H1 (cell line): ENCODE measurements around the gene C2orf76. TPM values are rescaled to one million over a fixed set of nuclear protein-coding genes. Genes with fewer than 3 reads are reported as not detected.

Experiments used
- CTCF ChIA-PET: fragments of 300-600 bp; sonication (Branson Sonifier 250); formaldehyde crosslinking; loops from one replicate; lab custom pipeline; 2021; ENCODE audit not compliant: partially characterized antibody; lab: Charles Lee
- POLR2A ChIA-PET: fragments of 300-600 bp; sonication (Branson Sonifier 250); formaldehyde crosslinking; loops from one replicate; lab custom pipeline; 2021; ENCODE audit warnings: inconsistent platforms; ENCODE audit not compliant: partially characterized antibody; lab: Charles Lee
- DNase-seq, 2 experiments: peaks; one replicate each; pipeline versions ENCODE4 v3.0.0 to v3.0.0-alpha.2; 2010 to 2022; ENCODE audit warnings: low spot score in 2 of 2, low read depth in 1 of 2, mixed read lengths in 1 of 2
- FAIRE-seq: peaks from 2 replicates; lab custom pipeline; 2011; peaks lifted over from hg19 to GRCh38; lab: Jason Lieb, UNC
- H2AFZ ChIP-seq: 2 replicates; pipeline ENCODE4 v1.8.1; 2012; ENCODE audit warnings: low read length, inconsistent platforms
- H2AK5ac ChIP-seq: 2 replicates; pipeline ENCODE4 v1.6.1; 2013; ENCODE audit warnings: low read depth, low read length
- H2BK120ac ChIP-seq: replicated peaks from 2 replicates; pipeline ENCODE3; 2013; ENCODE audit warnings: low read depth, low read length, inconsistent platforms
- H2BK12ac ChIP-seq: 2 replicates; pipeline ENCODE4 v1.6.1; 2013; ENCODE audit warnings: low read depth, low read length
- H2BK15ac ChIP-seq: 2 replicates; pipeline ENCODE4 v1.6.1; 2013; ENCODE audit warnings: low read length
- H2BK20ac ChIP-seq: 2 replicates; pipeline ENCODE4 v1.6.1; 2013; ENCODE audit warnings: low read length
- H2BK5ac ChIP-seq: 2 replicates; pipeline ENCODE4 v1.6.1; 2013; ENCODE audit warnings: low read depth, low read length
- H3K14ac ChIP-seq: 2 replicates; pipeline ENCODE4 v1.6.1; 2013; ENCODE audit warnings: inconsistent platforms; ENCODE audit not compliant: insufficient read length
- H3K18ac ChIP-seq: 2 replicates; pipeline ENCODE4 v1.6.1; 2013; ENCODE audit warnings: low read length; ENCODE audit errors: extremely low read depth
- H3K23ac ChIP-seq: 2 replicates; pipeline ENCODE4 v1.6.1; 2013; ENCODE audit warnings: inconsistent platforms; ENCODE audit not compliant: insufficient read length
- H3K23me2 ChIP-seq: 2 replicates; pipeline ENCODE4 v1.6.1; 2013; ENCODE audit warnings: low read depth, low read length
- H3K27ac ChIP-seq: 2 replicates; pipeline ENCODE4 v1.6.1; 2011; ENCODE audit warnings: low read depth, low read length, inconsistent platforms
- H3K27me3 ChIP-seq, 4 experiments: replicated peaks in 1 of 4; 1 replicate in 1 of 4; 2 replicates in 3 of 4; pipeline versions ENCODE4 v1.6.1 to v1.8.1; 2011 to 2013; ENCODE audit warnings: low read length in 3 of 4, mild to moderate bottlenecking in 3 of 4, inconsistent platforms in 2 of 4, mixed read lengths in 2 of 4, moderate library complexity in 1 of 4; ENCODE audit not compliant: control insufficient read depth in 3 of 4, insufficient read depth in 3 of 4; ENCODE audit errors: extremely low read depth in 1 of 4
- H3K36me3 ChIP-seq, 4 experiments: 2 replicates each; pipeline versions ENCODE4 v1.6.1 to v1.8.1; 2011 to 2013; ENCODE audit warnings: mild to moderate bottlenecking in 4 of 4, low read length in 3 of 4, moderate library complexity in 2 of 4, control low read depth in 1 of 4, inconsistent platforms in 1 of 4; ENCODE audit not compliant: insufficient read depth in 4 of 4, control insufficient read depth in 2 of 4
- H3K4ac ChIP-seq: replicated peaks from 2 replicates; pipeline ENCODE3; 2013; ENCODE audit warnings: low read length, low read depth, mixed read lengths, inconsistent platforms; ENCODE audit not compliant: insufficient read length
- H3K4me1 ChIP-seq, 4 experiments: replicated peaks in 1 of 4; 1 replicate in 1 of 4; 2 replicates in 3 of 4; pipeline versions ENCODE4 v1.6.1 to v1.8.1; 2011 to 2013; ENCODE audit warnings: low read length in 3 of 4, inconsistent platforms in 2 of 4, mixed read lengths in 1 of 4; ENCODE audit not compliant: insufficient read depth in 4 of 4, control insufficient read depth in 3 of 4
- H3K4me2 ChIP-seq, 2 experiments: 2 replicates each; pipeline versions ENCODE4 v1.6.1 to v1.8.1; 2011 to 2013; ENCODE audit warnings: low read depth in 2 of 2, low read length in 2 of 2, control low read depth in 1 of 2, inconsistent platforms in 1 of 2, mild to moderate bottlenecking in 1 of 2; ENCODE audit not compliant: insufficient read depth in 1 of 2
- H3K4me3 ChIP-seq, 4 experiments: fragments of 200-600, 300-600 bp in 1 of 4; sonication (generic), shearing (Covaris generic), sonication (Bioruptor Twin) in 1 of 4; 2 replicates each; pipeline versions ENCODE4 v1.5.1 to v1.8.1; 2011 to 2016; ENCODE audit warnings: low read length in 4 of 4, low read depth in 3 of 4, control low read depth in 2 of 4, inconsistent platforms in 2 of 4, mild to moderate bottlenecking in 2 of 4, mixed read lengths in 1 of 4, moderate library complexity in 1 of 4; ENCODE audit not compliant: insufficient read depth in 2 of 4; ENCODE audit errors: extremely low read depth in 1 of 4
- H3K56ac ChIP-seq: replicated peaks from 2 replicates; pipeline ENCODE3; 2013; ENCODE audit warnings: low read depth, mild to moderate bottlenecking, mixed read lengths, low read length, inconsistent platforms; ENCODE audit not compliant: insufficient read length
- H3K79me1 ChIP-seq: 2 replicates; pipeline ENCODE4 v1.6.1; 2013; ENCODE audit warnings: low read depth, low read length, control low read depth
- H3K79me2 ChIP-seq, 2 experiments: 2 replicates each; pipeline versions ENCODE4 v1.6.1 to v1.8.1; 2012 to 2013; ENCODE audit warnings: low read length in 2 of 2, mild to moderate bottlenecking in 2 of 2, inconsistent platforms in 1 of 2; ENCODE audit not compliant: insufficient read depth in 2 of 2, control insufficient read depth in 1 of 2
- H3K9ac ChIP-seq, 4 experiments: replicated peaks in 1 of 4; 1 replicate in 1 of 4; 2 replicates in 3 of 4; pipeline versions ENCODE4 v1.6.1 to v1.8.1; 2011 to 2013; ENCODE audit warnings: low read depth in 3 of 4, low read length in 3 of 4, control low read depth in 2 of 4, mild to moderate bottlenecking in 2 of 4, moderate library complexity in 2 of 4, inconsistent platforms in 1 of 4; ENCODE audit errors: extremely low read depth in 1 of 4
- H3K9me3 ChIP-seq, 2 experiments: 2 replicates each; pipeline versions ENCODE4 v1.6.1 to v1.8.1; 2012 to 2013; ENCODE audit warnings: mild to moderate bottlenecking in 2 of 2, moderate library complexity in 2 of 2, control low read depth in 1 of 2, inconsistent platforms in 1 of 2, low read depth in 1 of 2, low read length in 1 of 2, mixed read lengths in 1 of 2; ENCODE audit not compliant: insufficient read depth in 2 of 2
- H4K20me1 ChIP-seq, 2 experiments: replicated peaks in 1 of 2; 2 replicates each; pipeline versions ENCODE3 to v1.8.1; 2011 to 2013; ENCODE audit warnings: inconsistent platforms in 2 of 2, low read length in 2 of 2, mild to moderate bottlenecking in 1 of 2; ENCODE audit not compliant: insufficient read depth in 2 of 2, control insufficient read depth in 1 of 2
- H4K5ac ChIP-seq: 2 replicates; pipeline ENCODE4 v1.6.1; 2013; ENCODE audit warnings: low read length, low read depth, mixed read lengths, inconsistent platforms; ENCODE audit not compliant: insufficient read length
- H4K8ac ChIP-seq: 2 replicates; pipeline ENCODE4 v1.8.0; 2013; ENCODE audit warnings: mild to moderate bottlenecking, moderate library complexity, low read length, inconsistent platforms; ENCODE audit not compliant: insufficient read depth; ENCODE audit errors: extremely low read depth
- H4K91ac ChIP-seq: replicated peaks from 2 replicates; pipeline ENCODE3; 2013; ENCODE audit warnings: low read length, mixed read lengths, inconsistent platforms; ENCODE audit not compliant: insufficient read length
- BCL11A ChIP-seq, 2 experiments: IDR thresholded peaks; one replicate each; pipeline ENCODE4 v1.6.1; 2011; ENCODE audit warnings: low read depth in 2 of 2, low read length in 2 of 2, mild to moderate bottlenecking in 2 of 2
- BRCA1 ChIP-seq: IDR thresholded peaks from 2 replicates; pipeline ENCODE4 v1.6.1; 2012; ENCODE audit warnings: low read depth, low read length, improper control_type of control experiment
- EGR1 ChIP-seq: IDR thresholded peaks from 2 replicates; pipeline ENCODE4 v1.6.1; 2011; ENCODE audit warnings: low read depth, low read length, borderline replicate concordance
- GABPA ChIP-seq: IDR thresholded peaks from 2 replicates; pipeline ENCODE4 v1.6.1; 2011; ENCODE audit warnings: mild to moderate bottlenecking, low read length, moderate library complexity, borderline replicate concordance; ENCODE audit not compliant: insufficient read depth
- JUN ChIP-seq: IDR thresholded peaks from 2 replicates; pipeline ENCODE4 v1.6.1; 2011; ENCODE audit warnings: low read depth, mild to moderate bottlenecking, improper control_type of control experiment, low read length
- NRF1 ChIP-seq: IDR thresholded peaks from 2 replicates; pipeline ENCODE4 v1.6.1; 2011; ENCODE audit warnings: mild to moderate bottlenecking, low read depth, low read length, improper control_type of control experiment
- POLR2AphosphoS5 ChIP-seq: IDR thresholded peaks from 2 replicates; pipeline ENCODE4 v1.6.1; 2011; ENCODE audit warnings: low read depth, low read length
- RFX5 ChIP-seq: IDR thresholded peaks from 2 replicates; pipeline ENCODE4 v1.6.1; 2011; ENCODE audit warnings: low read depth, low read length, improper control_type of control experiment, borderline replicate concordance
- SAP30 ChIP-seq: fragments of 300-600 bp; sonication (generic); IDR thresholded peaks from 2 replicates; pipeline ENCODE4 v1.7.1; 2012; ENCODE audit warnings: low read length, moderate library complexity, mild to moderate bottlenecking, inconsistent platforms; ENCODE audit not compliant: insufficient read depth, insufficient replicate concordance
- SP1 ChIP-seq: IDR thresholded peaks from 2 replicates; pipeline ENCODE4 v1.6.1; 2011; ENCODE audit warnings: low read depth, low read length
- SP4 ChIP-seq: IDR thresholded peaks from 2 replicates; pipeline ENCODE4 v1.6.1; 2012; ENCODE audit warnings: low read length, inconsistent platforms
- SRF ChIP-seq: IDR thresholded peaks from 2 replicates; pipeline ENCODE4 v1.6.1; 2011; ENCODE audit warnings: mild to moderate bottlenecking, low read depth, low read length, moderate library complexity
- WGBS, 2 experiments: shearing (Covaris generic) in 1 of 2; methylation state at CpG; one replicate each; pipeline versions ENCODE4 v1.1.6 to v1.1.7; 2013 to 2015; ENCODE audit warnings: low lambda C conversion rate in 2 of 2, mixed read lengths in 2 of 2, inconsistent platforms in 1 of 2, low coverage in 1 of 2, missing lambda C conversion rate in 1 of 2; ENCODE audit not compliant: insufficient replicate concordance in 2 of 2, insufficient coverage in 1 of 2, insufficient read length in 1 of 2; ENCODE audit errors: extremely low coverage in 1 of 2, missing lambda C conversion rate in 1 of 2; 5-methylcytosine and 5-hydroxymethylcytosine counted together
- polyA plus RNA-seq, 7 experiments: library from polyadenylated mRNA; depleted of rRNA in 3 of 7; stranded (reverse) in 5 of 7; unstranded in 2 of 7; fragments of >200 nt in 5 of 7; fragments of 200-250 nt in 2 of 7; gene quantifications; 1 replicate in 5 of 7; 2 replicates in 1 of 7; 4 replicates in 1 of 7; pipeline versions ENCODE4 v1.2.1 to v1.2.3, GENCODE V29; 2011 to 2013; ENCODE audit warnings: missing spikeins in 2 of 7, mixed read lengths in 2 of 7
- total RNA-seq: library from RNA; stranded (reverse); fragmentation: NEBNext Ultra II Directional; extraction: Animal tissue kit (Norgen Biotek cat#: 25700); gene quantifications from 2 replicates; pipeline ENCODE4 v1.2.1, GENCODE V29; 2021
- TF ChIP-seq, protein P1 (sequence below): IDR thresholded peaks from 2 replicates; pipeline ENCODE4 v1.6.1; 2012; ENCODE audit warnings: inconsistent platforms

Gene C2orf76
- total and polyA plus RNA-seq, 2 of the 8 experiments (the other 6 are each of a cell fraction or from before 2014, with no cell fraction given): 4.4 to 5.0 TPM

DNA sequence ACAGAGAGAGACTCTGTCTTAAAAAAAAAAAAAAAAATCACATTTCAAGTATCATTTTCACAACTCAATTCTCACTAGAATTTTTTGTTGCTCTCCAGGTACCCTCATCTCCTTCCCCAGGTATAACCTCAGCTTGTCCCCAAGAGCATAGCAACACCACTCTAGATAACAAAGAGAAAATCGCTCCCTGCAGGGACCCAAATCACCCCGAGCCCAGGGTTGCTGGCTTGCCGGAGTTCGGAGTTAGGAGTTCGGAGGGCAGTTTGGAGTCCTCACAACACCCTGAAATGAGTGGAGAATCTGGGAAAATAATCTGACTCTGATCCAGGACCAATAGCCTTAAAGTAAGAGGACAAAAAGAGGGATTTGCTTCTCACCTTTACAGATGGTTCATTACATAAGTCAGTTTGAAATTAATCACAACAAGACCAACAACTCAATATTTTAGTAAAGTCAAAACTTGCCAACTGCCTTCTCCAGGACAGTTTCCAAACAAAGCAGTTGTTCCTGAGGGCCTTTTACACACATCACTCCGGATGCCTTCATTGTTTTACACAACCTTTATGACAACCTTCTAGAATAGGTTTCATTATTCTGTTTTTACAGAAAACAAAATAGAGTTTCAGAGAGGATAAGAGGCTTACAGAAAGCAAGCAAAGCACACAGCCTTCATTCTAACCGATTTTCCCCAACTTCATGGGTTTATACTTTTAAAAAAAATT is 59.1 kb downstream of the C2orf76 start:
- no peak overlapping the region for H3K4me3 ChIP-seq
- no peak overlapping the region for H3K18ac ChIP-seq
- H2BK15ac ChIP-seq: no peak overlapping the region
- no peak overlapping the region for H2BK120ac ChIP-seq
- no peak overlapping the region for H4K8ac ChIP-seq
- H3K27me3 ChIP-seq: no peaks in the 10 kb centered on the region
- ChIA-PET CTCF (interaction anchor here (0.6 kb wide), 1 partner anchor 135 kb away, joined by 3 read pairs; no protein-coding TSS in a partner anchor), POLR2A (no interaction called here)
- H3K79me2 ChIP-seq: no peaks in the 10 kb centered on the region
- no peak overlapping the region for H3K56ac ChIP-seq
- no peaks in the 10 kb centered on the region for H3K23me2 ChIP-seq
- no peaks in the 10 kb centered on the region for H3K9me3 ChIP-seq
- DNase-seq (peak in 1 of 2 experiments; percentile 9), FAIRE-seq (no peak)
- H4K91ac ChIP-seq: no peak overlapping the region
- no peak overlapping the region for H2BK5ac ChIP-seq
- no peak overlapping the region for H2BK20ac ChIP-seq
- no peak overlapping the region for H3K23ac ChIP-seq
- no peak overlapping the region for H3K9ac ChIP-seq
- 61% methylated on average over 7 of the region's 7 CpGs; no CpG with 5 or more reads in 1 of the 2 experiments for WGBS, 2 experiments
- peaks cover 0 to 5% (median 3%) of the 10 kb centered on the region in 4 experiments; a peak in 3 of 7 replicates for H3K4me1 ChIP-seq
- H3K36me3 ChIP-seq: no peaks in the 10 kb centered on the region
- no peak overlapping the region for H4K5ac ChIP-seq
- no peaks in the 10 kb centered on the region for H3K79me1 ChIP-seq
- H4K20me1 ChIP-seq: no peaks in the 10 kb centered on the region
- H2AK5ac ChIP-seq: no peak overlapping the region
- H2AFZ ChIP-seq: no peak overlapping the region
- H3K4ac ChIP-seq: no peak overlapping the region
- no peak overlapping the region for H2BK12ac ChIP-seq
- H3K27ac ChIP-seq: no peak overlapping the region
- H3K4me2 ChIP-seq: no peak overlapping the region; a peak in 1 of 4 replicates
- no peak overlapping the region for H3K14ac ChIP-seq
- TF ChIP-seq SP1: no peak
- no peak for TF ChIP-seq JUN
- TF ChIP-seq GABPA: no peak
- TF ChIP-seq POLR2AphosphoS5: no peak
- TF ChIP-seq RFX5: no peak
- TF ChIP-seq NRF1: no peak
- no peak for TF ChIP-seq BRCA1
- no peak for TF ChIP-seq EGR1
- TF ChIP-seq, protein P1, sequence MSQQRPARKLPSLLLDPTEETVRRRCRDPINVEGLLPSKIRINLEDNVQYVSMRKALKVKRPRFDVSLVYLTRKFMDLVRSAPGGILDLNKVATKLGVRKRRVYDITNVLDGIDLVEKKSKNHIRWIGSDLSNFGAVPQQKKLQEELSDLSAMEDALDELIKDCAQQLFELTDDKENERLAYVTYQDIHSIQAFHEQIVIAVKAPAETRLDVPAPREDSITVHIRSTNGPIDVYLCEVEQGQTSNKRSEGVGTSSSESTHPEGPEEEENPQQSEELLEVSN: no peak
- TF ChIP-seq SRF: no peak
- TF ChIP-seq BCL11A (IDR thresholded peaks at IDR 0.05; ENCODE audit: low read depth in 2 of 2, low read length in 2 of 2): no peak
- TF ChIP-seq SAP30: no peak
- no peak for TF ChIP-seq SP4
